ENCODE results near the gene SFMBT2.

- TF ChIP-seq CTCF (IDR thresholded peaks at IDR 0.05) (no peak), ZFX (IDR thresholded peaks at IDR 0.05; ENCODE audit: borderline replicate concordance) (no peak)
These were observed 128.4 kb downstream of the SFMBT2 start for GRCh38 chr10:7282457-7282856.
